GM04504 (cell line): ENCODE measurements around the gene GPC6.

Experiments
- DNase-seq: peaks from one replicate; pipeline ENCODE4 v3.0.0-alpha.2; 2012; ENCODE audit warnings: low read depth

The GPC6 gene

DNA sequence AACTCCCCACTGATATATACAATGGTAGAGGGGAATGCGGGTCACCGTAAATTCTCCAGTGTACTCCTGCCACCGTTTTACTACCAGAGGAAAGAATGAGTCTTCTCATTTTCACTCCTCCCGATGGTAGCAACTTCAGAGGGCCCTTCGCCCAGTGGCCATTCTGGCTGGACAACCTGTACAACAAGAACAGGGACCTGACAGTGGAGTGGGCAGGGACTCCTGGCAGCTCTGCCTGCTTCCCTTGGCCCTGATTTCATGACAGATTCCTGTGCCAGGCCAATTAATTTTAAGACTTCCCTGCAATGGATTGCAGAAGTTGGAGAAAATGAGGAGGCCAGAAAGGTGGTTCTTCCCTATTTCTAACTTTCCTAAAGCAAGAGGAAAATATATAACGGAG lies 148.9 kb downstream of the GPC6 start:
- no peak for DNase-seq

DNA sequence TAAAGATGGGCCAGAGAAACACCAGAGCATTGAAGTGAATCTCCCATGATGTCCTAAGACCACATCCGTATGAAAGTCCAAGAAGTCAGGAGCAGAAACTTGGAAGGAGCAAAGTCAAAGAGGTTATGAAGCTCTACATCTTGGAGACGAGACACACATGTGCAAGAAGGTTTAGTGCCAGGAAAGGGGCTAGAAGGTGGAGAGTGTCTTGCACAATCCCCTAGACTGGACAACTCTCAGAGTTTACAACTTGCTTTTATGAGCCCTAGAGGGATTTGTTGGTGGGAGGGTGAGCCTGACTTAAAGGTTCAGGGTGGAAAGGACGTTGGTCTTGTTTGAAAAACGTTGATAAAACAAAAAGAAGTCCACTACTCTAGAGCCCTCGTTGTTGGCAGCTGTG lies 150.6 kb downstream of the GPC6 start:
- no peak for DNase-seq

DNA sequence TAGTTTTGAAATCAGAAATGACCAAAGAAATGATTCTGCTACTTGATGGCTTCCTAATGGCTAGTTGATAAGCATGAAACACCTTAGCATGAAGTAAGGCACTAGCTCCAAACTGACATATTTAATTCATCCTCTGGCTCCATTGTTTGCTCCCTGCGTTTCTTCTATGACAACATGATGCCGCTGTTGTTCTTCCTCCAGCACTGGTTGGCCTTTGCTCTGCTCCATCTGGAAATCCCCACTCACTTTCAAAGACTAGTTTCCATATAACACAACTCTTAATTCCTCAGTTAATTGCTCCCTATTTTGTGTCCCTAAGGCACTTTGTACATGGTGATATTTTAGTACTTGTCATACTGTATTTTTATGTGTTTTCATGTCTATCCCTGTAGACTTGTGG lies 151.6 kb downstream of the GPC6 start:
- DNase-seq: no peak

DNA sequence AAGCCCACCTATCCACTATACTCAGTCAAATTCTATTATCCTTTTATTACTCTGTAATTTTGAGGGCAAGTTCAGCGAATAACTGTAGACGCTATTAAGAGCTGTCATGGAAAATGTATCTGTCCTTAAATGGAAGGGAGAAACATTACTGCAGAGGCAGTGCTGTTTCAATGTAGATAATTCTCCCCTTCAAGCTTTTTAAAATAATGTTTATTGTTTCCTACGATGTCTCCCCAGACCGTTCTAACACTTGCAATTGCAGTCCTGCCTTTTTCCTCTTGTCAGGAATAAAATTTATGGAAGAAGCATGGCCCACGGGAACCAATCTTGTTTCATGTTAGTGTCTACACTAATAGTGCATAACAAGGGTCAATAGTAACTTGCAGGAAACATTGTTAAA lies 159.5 kb downstream of the GPC6 start:
- DNase-seq: no peak

DNA sequence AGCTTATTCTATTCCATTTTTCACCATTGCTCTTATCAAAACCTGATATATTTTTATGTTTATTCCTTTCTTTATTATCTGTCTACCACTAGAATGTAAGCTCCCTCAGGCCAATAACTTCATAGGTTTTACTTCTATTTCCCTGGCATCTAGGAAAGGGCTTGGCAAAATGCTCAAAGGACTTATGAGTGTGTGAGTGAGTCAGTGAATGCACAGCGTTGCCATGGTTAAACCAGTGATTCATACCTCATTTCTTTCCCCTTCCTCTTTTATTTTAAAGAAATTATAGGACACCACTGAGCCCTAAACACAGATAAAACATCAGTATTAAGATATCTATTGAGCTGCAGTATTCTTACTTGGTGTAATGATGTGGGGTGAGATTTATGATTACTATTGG lies 162.1 kb downstream of the GPC6 start:
- DNase-seq: no peak

DNA sequence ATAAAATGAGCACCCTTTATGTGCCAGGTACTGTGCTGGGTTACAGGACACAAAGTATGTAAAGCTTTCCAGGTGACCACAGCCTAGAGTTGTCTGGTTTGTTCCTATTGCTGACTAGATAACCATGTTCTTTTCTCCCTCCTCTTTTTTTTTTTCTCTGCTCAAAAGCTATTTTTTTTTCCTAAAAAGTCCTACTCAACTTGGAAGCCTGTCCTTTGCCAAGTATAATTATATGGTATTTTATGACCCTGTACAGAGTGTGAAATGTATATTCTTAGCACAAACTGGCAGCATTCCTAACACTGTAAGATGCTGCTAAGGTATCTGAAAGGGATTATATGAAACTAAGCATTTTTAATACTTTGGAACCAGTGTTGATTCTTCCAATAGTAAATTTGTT lies 171.0 kb downstream of the GPC6 start:
- no peak for DNase-seq

DNA sequence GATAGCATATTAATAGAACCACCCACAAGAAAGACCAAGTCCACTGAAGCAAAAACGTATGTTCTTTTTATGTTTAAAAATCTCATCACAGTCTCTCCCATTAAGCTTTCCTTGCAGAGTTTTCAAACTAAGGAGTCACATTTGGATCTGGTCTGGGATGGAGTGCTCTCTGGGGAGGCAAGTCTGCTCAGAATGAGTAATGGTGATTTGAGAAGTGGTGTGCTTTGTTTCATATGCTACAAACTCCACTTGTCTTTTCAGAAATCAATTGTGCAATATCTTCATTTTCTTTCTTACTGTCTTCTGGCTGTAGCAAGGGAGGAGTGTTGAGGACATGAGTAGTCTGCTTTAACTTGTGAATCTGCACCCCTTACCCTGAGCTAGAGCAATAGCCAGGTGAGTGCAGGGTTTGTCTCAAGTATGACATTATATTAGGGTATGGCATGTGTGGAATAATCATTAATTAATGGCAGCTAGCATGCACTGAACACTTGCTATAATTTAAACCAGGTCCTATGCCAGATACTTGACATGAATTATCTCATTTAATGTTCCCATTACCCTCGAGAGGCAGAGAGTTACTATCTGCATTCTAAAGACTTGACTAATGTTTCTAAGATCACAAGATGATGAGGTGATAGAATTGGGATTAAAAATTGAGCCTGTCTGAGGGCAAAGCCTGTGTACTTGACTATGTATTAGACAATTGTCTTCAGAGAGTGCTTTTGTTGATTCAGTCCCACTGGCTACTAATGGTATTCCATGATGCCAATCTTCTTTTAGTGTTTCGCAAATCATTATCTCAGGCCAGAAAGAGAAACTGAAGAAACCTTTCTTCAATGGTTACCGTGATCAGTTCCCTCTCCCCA lies 171.8 kb downstream of the GPC6 start:
- peak; percentile 6 for DNase-seq

DNA sequence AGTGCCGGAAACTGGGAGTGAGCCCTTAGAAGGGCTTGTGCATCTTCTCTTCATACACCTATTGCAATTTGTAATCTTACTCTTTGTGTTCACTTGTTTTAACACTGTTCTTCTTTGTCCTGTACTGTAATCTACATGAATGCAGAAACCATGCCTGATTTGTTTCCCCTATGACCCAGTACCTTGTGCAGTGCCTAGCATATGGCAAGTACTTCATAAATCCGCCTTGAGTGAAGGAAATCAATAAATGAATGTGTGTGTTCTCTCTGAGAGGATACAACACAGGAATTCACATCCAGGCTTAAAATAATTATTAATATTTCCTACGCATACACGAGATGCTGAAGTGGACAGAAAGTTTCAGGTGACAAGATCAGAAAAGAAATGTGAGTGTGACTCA lies 172.6 kb downstream of the GPC6 start:
- no peak for DNase-seq

DNA sequence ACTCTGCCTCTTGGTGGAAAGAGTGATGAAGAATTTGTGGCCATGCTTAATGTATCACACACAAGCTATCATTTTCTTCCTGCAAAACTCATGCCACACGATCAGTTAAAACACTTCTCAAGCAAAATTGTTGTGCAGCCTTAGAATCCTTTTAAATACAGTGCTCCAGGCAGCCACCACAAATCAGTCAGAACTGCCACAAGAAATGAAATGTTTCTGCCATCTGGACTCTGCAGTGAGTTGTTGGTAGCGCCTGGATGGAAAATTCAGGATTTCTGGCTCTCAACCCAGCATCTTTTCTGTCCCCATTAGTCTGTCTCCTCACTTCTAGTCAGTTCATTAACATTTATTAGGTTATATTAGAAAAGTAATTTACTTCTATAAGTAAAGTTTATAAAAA lies 179.5 kb downstream of the GPC6 start:
- DNase-seq: no peak

DNA sequence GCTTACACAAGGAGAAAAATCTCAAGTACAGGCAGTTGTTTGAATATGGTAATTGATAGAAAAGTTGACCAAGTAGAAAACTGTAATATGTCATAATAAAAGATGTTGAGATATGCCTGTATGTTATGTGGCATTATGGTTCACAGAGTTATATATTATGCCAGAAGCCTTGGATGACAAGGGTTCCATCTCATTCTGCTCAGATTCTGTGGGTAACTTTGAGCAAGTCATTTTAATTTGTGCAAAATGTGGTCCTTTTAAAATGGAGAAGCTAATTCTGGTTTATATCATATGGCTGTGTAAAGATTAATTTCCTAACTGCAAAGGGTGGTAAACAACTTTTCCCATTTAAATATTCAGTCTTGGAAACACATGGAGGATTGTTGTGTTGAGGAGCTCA lies 180.9 kb downstream of the GPC6 start:
- no peak for DNase-seq

DNA sequence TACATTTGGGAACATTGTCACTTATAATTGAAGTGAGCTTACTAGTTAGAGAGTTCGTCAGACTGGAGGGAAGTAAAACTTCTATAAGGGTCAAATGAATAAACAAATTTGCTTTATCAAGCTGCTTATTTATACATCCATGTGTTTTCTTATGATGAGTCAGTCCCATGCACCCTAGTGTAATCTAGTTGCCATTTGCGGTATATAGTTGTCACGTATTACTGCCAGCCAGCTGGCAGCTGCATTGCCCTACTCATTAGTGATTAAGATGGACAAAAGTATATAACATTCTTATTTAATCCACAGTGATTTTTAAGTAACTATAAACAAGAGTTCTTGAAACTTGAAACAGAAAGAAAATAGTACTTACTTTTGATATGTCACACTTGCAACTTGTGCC lies 182.4 kb downstream of the GPC6 start:
- DNase-seq: no peak

DNA sequence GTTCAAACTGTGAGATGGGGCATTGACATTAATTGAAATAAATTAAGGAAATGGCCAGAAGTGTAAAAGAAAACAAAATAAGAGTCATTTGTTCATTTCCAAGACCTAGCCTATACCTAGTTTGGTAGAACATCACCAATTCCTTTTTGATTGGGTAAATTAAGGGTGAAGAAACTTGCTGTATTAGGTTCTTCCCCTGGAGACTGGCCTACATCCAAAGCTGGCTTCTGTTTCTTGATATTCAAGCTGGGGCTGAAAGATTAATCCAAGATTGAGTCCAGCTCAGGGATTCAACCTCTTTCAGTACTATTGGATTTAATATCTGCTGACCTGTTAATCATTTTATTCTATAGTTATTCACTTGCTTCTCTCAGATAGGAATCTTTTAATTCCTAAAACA lies 183.2 kb downstream of the GPC6 start:
- no peak for DNase-seq

DNA sequence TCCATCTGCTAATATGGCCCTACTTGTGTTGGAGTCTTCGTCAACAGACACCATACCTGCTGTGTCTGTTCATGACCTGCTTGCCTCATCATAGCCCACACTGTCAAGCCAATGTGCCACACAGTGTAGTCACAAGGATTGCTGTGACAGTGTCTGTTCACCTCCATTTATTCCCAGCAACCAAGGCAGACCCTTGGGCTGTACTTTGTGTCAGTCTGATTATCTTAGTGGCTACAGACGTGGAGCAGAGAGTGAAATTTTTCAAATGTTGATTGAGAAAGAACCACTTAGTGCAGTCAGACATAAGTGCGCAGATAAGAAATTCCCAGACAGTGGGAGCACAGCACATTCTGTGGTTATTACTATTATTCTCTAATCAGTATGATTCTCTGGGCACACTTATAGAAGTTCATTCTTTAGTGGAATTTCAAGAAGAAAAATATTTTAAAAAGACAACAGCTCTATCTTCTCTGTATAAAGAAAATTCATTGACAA lies 184.6 kb downstream of the GPC6 start:
- no peak for DNase-seq

DNA sequence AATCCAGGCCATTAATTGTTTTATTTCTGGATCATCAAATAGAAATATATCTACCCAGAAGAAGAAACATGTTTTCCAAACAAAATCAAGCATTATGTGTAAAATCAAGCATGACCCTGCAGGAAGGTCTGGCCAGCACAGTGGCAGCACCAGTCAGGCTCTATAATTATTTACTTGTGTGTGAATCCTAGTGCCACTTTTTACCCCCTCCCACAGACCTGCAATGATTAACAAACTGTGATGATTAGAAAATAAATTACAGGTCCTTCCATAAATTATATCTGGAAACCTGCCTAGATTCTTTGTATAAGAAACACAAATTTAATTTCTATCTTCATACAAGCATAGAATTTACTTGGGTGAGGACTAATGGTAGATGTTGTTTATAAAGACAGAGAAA lies 186.1 kb downstream of the GPC6 start:
- no peak for DNase-seq

DNA sequence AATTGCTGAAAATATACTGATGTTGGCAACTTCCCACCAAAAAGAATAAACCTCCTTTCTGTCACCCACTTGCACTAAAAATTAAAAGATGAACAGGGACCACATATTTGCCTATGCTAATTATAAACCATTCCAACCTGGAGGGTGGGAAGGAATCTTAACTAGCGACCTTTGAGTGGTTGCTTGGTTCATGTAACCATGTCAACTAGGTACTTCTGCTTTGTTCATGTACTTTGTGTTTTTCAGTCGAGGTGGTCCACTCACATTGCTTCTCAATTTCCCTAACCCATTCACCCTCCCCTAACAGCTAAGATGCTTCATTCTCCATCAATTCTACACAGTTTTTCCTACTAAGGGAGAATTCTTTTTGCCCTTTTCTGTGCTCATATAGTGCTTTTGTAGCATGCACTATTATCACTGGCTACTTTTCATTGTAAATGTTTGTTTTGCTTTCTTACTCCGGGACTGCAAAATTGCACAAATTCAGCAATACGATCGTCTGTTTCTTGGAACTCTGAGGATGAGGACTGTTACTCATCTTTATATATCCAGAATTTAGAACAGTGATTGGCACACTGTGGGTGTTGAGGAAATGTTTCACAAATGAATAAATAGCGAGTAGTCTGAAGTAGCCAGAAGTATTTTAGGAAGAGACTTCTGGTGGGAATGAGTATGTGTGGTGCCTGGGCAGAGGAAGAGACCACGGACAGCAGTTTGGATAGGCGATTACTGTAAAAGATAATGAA lies 187.5 kb downstream of the GPC6 start:
- no peak for DNase-seq

DNA sequence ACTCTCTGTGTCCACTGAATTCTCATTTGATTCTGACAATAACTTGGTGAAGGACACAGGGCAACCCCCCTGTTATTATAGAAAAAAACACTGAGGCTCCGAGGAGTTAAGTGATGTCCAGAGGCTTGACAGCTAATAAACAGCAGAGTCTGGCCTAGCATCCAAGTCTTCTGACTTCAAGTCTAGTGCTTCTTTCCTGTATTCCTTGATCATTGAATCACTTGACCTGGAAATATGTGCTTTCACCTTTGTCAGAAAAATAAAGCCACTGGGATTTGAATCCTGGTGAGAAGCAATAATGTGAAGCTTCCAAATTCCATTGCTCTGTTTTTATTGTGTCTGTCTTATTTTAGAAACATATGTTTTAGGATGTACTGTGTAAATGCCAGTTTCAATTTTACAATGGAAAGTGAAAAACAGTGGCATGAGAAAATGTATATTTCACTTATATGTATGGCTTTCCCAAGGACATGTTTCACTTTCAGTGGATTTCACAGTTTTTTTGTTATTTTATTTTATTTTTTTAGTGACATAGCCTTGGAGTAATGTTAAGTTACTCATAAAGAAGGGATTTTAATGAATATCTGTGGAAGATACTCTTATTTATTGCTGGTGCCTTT lies 190.2 kb downstream of the GPC6 start:
- DNase-seq: no peak

DNA sequence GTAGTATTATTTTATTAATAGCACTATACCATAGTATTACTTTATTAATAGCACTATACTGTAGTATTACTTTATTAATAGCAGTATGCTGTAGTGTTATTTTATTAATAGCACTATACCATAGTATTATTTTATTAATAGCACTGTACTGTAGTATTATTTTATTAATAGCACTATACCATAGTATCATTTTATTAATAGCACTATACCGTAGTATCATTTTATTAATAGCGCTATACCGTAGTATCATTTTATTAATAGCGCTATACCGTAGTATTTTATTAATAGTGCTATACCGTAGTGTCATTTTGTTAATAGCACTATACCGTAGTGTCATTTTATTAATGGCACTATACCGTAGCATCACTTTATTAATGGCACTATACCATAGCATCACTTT lies 191.8 kb downstream of the GPC6 start:
- no peak for DNase-seq

DNA sequence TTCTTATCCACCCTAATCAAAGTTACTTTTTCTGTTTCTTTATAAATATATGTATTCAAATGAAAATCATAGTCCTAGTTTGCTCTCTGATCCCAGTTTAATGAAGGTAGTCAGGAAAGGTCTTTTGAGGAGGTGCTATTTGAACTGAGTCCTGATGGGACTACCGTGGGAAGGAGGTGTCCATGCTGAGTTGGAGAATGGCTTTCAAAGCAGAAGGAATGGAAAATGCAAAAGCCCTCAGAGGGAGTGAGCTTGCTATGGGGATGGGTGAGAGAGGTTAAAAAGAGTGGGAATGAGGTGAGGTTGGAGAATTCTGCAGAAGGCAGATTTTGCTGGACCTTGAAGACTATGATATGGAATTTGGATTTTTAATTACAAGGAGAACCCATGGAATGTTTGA lies 193.6 kb downstream of the GPC6 start:
- DNase-seq: no peak

DNA sequence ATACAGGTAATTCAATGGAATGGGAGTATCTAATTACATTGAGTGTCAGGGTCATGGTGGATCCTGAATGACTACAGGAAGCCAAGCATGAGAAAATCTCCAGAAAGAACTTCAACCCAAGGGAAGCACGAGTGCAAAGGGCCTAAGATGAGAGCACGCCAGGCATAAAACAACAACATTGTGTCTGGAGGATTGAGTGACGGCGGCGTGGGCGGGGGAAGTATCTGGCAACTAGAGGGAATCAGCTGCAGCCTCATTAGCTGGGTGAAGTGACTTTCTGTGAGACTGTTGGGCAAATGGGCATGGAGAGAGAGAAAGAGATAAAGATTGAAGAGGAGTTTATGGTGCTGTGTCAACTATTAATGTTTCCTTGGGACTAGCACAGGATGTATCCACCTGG lies 194.3 kb downstream of the GPC6 start:
- no peak for DNase-seq

DNA sequence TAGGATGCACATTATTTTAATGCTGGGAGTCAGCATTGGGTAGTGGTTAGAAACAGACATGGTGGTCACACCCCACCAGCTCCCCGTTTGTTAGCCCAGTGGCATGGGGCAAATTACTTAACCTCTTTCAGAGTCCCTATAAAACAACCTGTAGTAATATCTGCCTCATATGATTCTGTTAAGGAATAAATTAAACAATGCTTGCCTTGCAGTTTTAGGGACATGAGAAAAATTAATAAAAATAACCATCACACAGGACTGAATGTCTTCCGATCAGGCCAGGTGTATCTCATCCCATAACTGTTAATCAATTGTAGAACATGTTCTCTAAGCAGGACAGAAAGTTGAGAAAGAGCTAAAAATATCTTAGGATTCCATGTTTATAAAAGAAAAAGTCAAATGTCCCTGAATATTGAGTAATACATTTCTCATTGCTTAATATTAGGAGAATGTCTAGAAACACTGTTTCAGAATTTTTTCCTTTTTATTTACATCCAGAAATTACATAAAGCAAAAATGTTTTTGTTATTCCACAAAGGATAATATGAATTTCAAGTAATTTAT lies 196.5 kb downstream of the GPC6 start:
- no peak for DNase-seq

DNA sequence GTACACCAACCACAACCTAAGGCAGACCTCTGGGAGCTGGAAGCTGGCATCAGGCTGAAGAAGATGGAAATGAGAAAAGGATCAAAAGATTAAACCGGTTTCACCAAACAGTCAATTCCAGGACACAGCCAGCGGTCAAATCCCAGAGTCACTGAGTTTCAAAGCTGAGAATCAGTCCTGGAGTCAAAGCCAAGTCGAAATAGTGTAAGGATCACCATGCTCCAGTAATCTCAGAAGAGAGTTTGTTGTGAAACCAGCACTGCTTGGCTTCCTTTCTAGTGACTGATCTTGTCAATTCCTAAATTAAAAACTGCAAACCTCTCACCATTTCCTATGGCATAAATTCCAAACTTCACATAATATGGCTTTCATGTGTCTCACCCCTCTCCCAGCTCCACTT lies 198.8 kb downstream of the GPC6 start:
- no peak for DNase-seq

DNA sequence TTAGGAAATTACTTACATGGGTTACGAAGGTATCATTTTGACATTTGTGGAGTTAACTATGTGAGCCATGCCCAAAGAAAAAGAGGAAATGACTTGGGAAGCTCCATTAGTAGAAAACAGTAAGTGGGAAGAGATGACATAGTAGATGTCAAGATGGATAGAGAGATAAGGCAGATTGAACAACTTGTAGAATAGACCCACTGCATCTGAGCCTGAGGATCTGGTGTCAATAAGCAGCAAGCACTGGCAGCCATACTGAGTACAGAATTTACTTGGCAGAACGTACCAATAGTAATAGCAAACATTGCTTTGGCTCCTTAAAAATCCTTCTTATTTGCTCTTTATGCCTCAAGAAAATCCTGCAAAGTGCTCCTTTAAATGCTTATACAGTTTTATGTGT lies 203.8 kb downstream of the GPC6 start:
- DNase-seq: no peak

DNA sequence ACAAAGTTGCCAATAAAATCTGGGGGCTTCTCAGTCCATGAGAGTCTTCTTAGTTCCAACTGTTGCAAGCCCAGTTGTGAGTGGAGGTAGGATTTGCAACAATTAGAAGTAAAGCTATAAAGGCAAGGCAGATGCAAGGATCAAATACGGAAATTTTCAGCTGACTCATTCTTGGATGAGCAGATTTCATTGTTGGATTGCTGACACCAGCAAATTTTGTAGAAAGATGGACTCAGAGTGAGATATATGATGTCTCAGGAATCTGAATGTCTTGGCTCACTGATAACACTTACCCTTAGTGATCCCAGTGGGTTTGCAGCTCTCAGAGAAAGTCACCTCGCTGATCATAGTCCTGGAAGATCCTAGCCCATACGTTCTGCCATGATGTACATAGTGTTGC lies 209.0 kb downstream of the GPC6 start:
- no peak for DNase-seq
